CD14-positive monocyte (primary cell): Measurements from ENCODE around the gene FUCA2. TPM values are rescaled to one million over a fixed set of nuclear protein-coding genes. Genes with fewer than 3 reads are reported as not detected.
A peak's percentile ranks its signal among the peaks of the same experiment; 100 is the strongest.

Experiments used
- DNase-seq, 3 donors: peaks; one replicate each; pipeline ENCODE4 v3.0.0-alpha.2; 2011 to 2022
- H2AFZ ChIP-seq: 2 replicates; pipeline ENCODE4 v1.6.0; 2012; ENCODE audit warnings: mild to moderate bottlenecking, low read depth, low read length, inconsistent platforms; ENCODE audit not compliant: insufficient read depth, poor library complexity, severe bottlenecking
- H3K27ac ChIP-seq, 2 donors: 1 replicate in 1 of 2; 2 replicates in 1 of 2; pipeline ENCODE4 v1.5.1; 2012 to 2013; ENCODE audit warnings: low read length in 2 of 2, control low read depth in 1 of 2, inconsistent platforms in 1 of 2, low read depth in 1 of 2, mild to moderate bottlenecking in 1 of 2
- H3K27me3 ChIP-seq, 2 donors: one replicate each; pipeline versions ENCODE4 v1.6.0 to v1.6.1; 2011 to 2013; ENCODE audit warnings: low read length in 2 of 2; ENCODE audit not compliant: control insufficient read depth in 2 of 2, insufficient read depth in 2 of 2
- H3K36me3 ChIP-seq, 2 donors: replicated peaks in 1 of 2; 1 replicate in 1 of 2; 2 replicates in 1 of 2; pipeline versions ENCODE4 v1.5.1 to v1.6.1; 2012 to 2013; ENCODE audit warnings: low read length in 2 of 2, control low read depth in 1 of 2, inconsistent platforms in 1 of 2, mild to moderate bottlenecking in 1 of 2; ENCODE audit not compliant: insufficient read depth in 2 of 2, control insufficient read depth in 1 of 2
- H3K4me1 ChIP-seq, 2 donors: 1 replicate in 1 of 2; 2 replicates in 1 of 2; pipeline versions ENCODE4 v1.5.1 to v1.6.1; 2012 to 2013; ENCODE audit warnings: low read length in 2 of 2, control low read depth in 1 of 2, inconsistent platforms in 1 of 2, mild to moderate bottlenecking in 1 of 2, moderate library complexity in 1 of 2; ENCODE audit not compliant: insufficient read depth in 2 of 2, control insufficient read depth in 1 of 2
- H3K4me2 ChIP-seq: replicated peaks from 2 replicates; pipeline ENCODE3; 2012; ENCODE audit warnings: low read length, moderate library complexity, mild to moderate bottlenecking; ENCODE audit not compliant: poor library complexity, severe bottlenecking; ENCODE audit errors: extremely low read depth
- H3K4me3 ChIP-seq, 3 experiments: fragments of 200-600 bp in 1 of 3; sonication (generic) in 1 of 3; replicated peaks in 1 of 3; 1 replicate in 2 of 3; 2 replicates in 1 of 3; pipeline ENCODE4 v1.5.1; 2011 to 2013; ENCODE audit warnings: low read length in 3 of 3, mild to moderate bottlenecking in 3 of 3, control low read depth in 2 of 3, low read depth in 2 of 3, inconsistent platforms in 1 of 3, moderate library complexity in 1 of 3
- H3K79me2 ChIP-seq: 2 replicates; pipeline ENCODE4 v1.6.0; 2012; ENCODE audit warnings: mild to moderate bottlenecking, control low read depth, inconsistent platforms, low read length, moderate library complexity; ENCODE audit not compliant: insufficient read depth
- H3K9ac ChIP-seq: 2 replicates; pipeline ENCODE4 v1.6.0; 2017; ENCODE audit warnings: low read length, mild to moderate bottlenecking; ENCODE audit not compliant: insufficient read depth, poor library complexity, severe bottlenecking
- H3K9me3 ChIP-seq, 2 donors: replicated peaks in 1 of 2; 1 replicate in 1 of 2; 2 replicates in 1 of 2; pipeline versions ENCODE4 v1.5.1 to v1.6.1; 2012 to 2013; ENCODE audit warnings: low read length in 2 of 2, control low read depth in 1 of 2; ENCODE audit not compliant: control insufficient read depth in 1 of 2, insufficient read depth in 1 of 2
- H4K20me1 ChIP-seq: 2 replicates; pipeline ENCODE4 v1.6.0; 2012; ENCODE audit warnings: mild to moderate bottlenecking, low read length, control low read depth, moderate library complexity; ENCODE audit not compliant: insufficient read depth
- H3K27ac Mint-ChIP-seq, 7 donors: one replicate each; pipeline ENCODE4 v1.8.0; 2020; ENCODE audit warnings: mild to moderate bottlenecking in 7 of 7, mixed read lengths in 7 of 7, moderate library complexity in 6 of 7, inconsistent platforms in 2 of 7
- H3K27me3 Mint-ChIP-seq, 3 donors: one replicate each; pipeline ENCODE4 v1.8.0; 2021 to 2022; ENCODE audit warnings: low read depth in 3 of 3, mild to moderate bottlenecking in 3 of 3, mixed read lengths in 3 of 3, moderate library complexity in 3 of 3, inconsistent platforms in 1 of 3
- H3K36me3 Mint-ChIP-seq, 2 donors: one replicate each; pipeline ENCODE4 v1.8.0; 2020; ENCODE audit warnings: mixed read lengths in 2 of 2, inconsistent platforms in 1 of 2, mild to moderate bottlenecking in 1 of 2
- H3K4me1 Mint-ChIP-seq: one replicate; pipeline ENCODE4 v1.8.0; 2020; ENCODE audit warnings: mild to moderate bottlenecking, mixed read lengths
- H3K4me3 Mint-ChIP-seq, 2 donors: one replicate each; pipeline ENCODE4 v1.8.0; 2020; ENCODE audit warnings: mild to moderate bottlenecking in 2 of 2, mixed read lengths in 2 of 2, moderate library complexity in 1 of 2
- H3K9me3 Mint-ChIP-seq, 7 donors: one replicate each; pipeline ENCODE4 v1.8.0; 2020 to 2022; ENCODE audit warnings: mixed read lengths in 7 of 7, mild to moderate bottlenecking in 6 of 7, moderate library complexity in 6 of 7, inconsistent platforms in 2 of 7
- WGBS: methylation state at CpG from one replicate; pipeline ENCODE4 v1.1.5; 2013; ENCODE audit warnings: missing lambda C conversion rate; ENCODE audit not compliant: insufficient coverage; 5-methylcytosine and 5-hydroxymethylcytosine counted together
- intact Hi-C, 2 donors: fragments of 100-400 bp; cut with micrococcal nuclease; formaldehyde crosslinking; loops; one replicate each; pipeline versions ENCODE4 v1.15.0 to v1.15.1; 2023
- polyA plus RNA-seq, 3 donors: library from polyadenylated mRNA; depleted of rRNA in 1 of 3; unstranded in 2 of 3; stranded (reverse) in 1 of 3; fragments of 300-500 nt in 2 of 3; fragments of >200 nt in 1 of 3; fragmentation: Illumina TruSeq in 2 of 3; gene quantifications; 1 replicate in 2 of 3; 2 replicates in 1 of 3; pipeline ENCODE4 v1.2.3, GENCODE V29; 2012 to 2021
- TF ChIP-seq, protein P1 (sequence below): fragments of 200-600 bp; IDR thresholded peaks from one replicate; pipeline ENCODE4 v1.8.0; 2022; ENCODE audit warnings: antibody characterized with exemption, mild to moderate bottlenecking

FUCA2 gene
- polyA plus RNA-seq, 3 donors = 35.7 to 93.5 (median 83.7) TPM

DNA sequence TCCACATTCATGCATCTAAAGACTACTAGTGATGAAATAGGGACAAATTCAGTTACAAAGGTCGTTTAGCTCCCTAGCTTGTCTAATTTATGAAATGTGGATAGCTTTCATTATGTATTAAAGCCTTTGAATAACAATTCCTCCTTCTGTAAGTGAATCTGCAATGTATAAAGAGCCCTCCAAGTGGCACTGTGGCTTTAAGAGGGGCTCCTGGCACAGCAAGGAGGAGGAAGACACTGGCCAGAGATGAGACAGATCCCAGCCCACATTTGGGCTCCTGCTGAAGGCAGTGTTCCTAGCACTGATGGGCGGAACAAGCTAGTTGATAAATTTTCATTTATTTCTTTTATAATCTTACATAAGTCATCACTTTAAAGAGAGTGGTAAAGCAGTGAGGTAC lies 17.6 kb upstream of the FUCA2 start:
- TF ChIP-seq, protein P1, sequence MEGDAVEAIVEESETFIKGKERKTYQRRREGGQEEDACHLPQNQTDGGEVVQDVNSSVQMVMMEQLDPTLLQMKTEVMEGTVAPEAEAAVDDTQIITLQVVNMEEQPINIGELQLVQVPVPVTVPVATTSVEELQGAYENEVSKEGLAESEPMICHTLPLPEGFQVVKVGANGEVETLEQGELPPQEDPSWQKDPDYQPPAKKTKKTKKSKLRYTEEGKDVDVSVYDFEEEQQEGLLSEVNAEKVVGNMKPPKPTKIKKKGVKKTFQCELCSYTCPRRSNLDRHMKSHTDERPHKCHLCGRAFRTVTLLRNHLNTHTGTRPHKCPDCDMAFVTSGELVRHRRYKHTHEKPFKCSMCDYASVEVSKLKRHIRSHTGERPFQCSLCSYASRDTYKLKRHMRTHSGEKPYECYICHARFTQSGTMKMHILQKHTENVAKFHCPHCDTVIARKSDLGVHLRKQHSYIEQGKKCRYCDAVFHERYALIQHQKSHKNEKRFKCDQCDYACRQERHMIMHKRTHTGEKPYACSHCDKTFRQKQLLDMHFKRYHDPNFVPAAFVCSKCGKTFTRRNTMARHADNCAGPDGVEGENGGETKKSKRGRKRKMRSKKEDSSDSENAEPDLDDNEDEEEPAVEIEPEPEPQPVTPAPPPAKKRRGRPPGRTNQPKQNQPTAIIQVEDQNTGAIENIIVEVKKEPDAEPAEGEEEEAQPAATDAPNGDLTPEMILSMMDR = no peak
- no peak overlapping the region for H3K4me3 Mint-ChIP-seq
- Histone ChIP-seq H3K4me1 (peaks cover 31 to 44% of the 10 kb centered on the region in 2 donors), H3K79me2 (no peaks in the 10 kb centered on the region), H3K9me3 (peaks cover 1 to 2% of the 10 kb centered on the region in 2 donors), H3K4me2 (no peak overlapping the region), H3K4me3 (no peak overlapping the region), H2AFZ (no peak overlapping the region), H3K9ac (no peak overlapping the region), H3K27me3 (no peaks in the 10 kb centered on the region), H3K27ac (peak overlapping the region in 1 of 2 donors; percentile 46), H4K20me1 (no peaks in the 10 kb centered on the region), H3K36me3 (no peaks in the 10 kb centered on the region)
- intact Hi-C loops = no loop called here
- WGBS = no CpG with 5 or more reads among the region's 2 CpGs
- no peak for DNase-seq
- H3K27me3 Mint-ChIP-seq = no peaks in the 10 kb centered on the region
- H3K27ac Mint-ChIP-seq = no peak overlapping the region
- no peaks in the 10 kb centered on the region for H3K36me3 Mint-ChIP-seq
- H3K4me1 Mint-ChIP-seq = peaks cover 38% of the 10 kb centered on the region
- H3K9me3 Mint-ChIP-seq = peaks cover 0 to 3% (median under 1%) of the 10 kb centered on the region in 7 donors

DNA sequence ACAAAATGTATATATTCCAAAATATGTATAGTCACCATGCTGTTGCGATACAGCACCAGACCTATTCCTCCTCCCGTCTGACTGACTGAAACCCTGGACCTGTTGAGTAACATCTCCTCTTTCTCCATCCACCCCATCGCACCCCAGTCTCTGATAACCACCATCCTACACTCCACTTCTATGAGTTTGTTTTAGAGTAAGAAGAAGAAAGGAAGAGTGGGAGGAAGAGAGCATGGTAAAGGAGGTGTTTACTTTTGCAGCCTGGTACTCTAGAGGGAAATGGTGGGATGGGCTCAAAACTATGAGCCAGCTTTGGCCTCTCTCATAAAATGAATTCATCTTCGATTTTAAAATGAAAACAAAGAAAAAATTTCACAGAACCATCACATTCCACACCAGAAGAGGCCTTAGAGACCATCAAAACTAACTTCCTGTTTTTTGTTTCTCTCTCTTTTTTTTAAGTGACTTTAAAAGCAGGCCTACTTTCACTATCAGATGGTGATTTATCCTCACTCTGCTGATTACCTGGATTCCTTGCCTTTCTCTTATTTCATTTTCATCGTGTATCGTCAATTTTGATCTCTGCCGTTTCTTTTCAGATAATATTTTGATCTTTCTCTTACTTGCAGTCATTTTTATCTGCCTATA lies 16.8 kb upstream of the FUCA2 start:
- Mint-ChIP-seq H3K4me3 (peak overlapping the region in 1 of 2 donors; percentile 25), H3K36me3 (peaks cover 1 to 6% of the 10 kb centered on the region in 2 donors), H3K27me3 (no peaks in the 10 kb centered on the region), H3K27ac (peak overlapping the region; percentile 12 to 87 (median 81)), H3K9me3 (peaks cover 4 to 10% (median 9%) of the 10 kb centered on the region in 7 donors), H3K4me1 (peaks cover 41% of the 10 kb centered on the region)
- no peak overlapping the region for H3K4me3 ChIP-seq
- H3K9me3 ChIP-seq = peaks cover 6 to 7% of the 10 kb centered on the region in 2 donors
- no peaks in the 10 kb centered on the region for H4K20me1 ChIP-seq
- H2AFZ ChIP-seq = peak overlapping the region; percentile 19
- H3K36me3 ChIP-seq = no peaks in the 10 kb centered on the region
- peak overlapping the region; percentile 1 to 46 for H3K27ac ChIP-seq
- no peaks in the 10 kb centered on the region for H3K27me3 ChIP-seq
- no peaks in the 10 kb centered on the region for H3K79me2 ChIP-seq
- WGBS = 0% methylated on average over 1 of the region's 7 CpGs
- TF ChIP-seq, protein P1 = no peak
- peak in 1 of 3 donors; percentile 30 for DNase-seq
- intact Hi-C loops = no loop called here
- no peak overlapping the region for H3K9ac ChIP-seq
- H3K4me1 ChIP-seq = peaks cover 31 to 38% of the 10 kb centered on the region in 2 donors
- H3K4me2 ChIP-seq = peak overlapping the region; percentile 8
